OCI-LY1 (cell line): ENCODE data around the gene TPR.

Experiments used
- H2AFZ ChIP-seq: fragments of 200-600 bp; sonication (generic), shearing (Covaris generic); 2 replicates; pipeline ENCODE4 v1.6.0; 2014; ENCODE audit warnings: antibody characterized with exemption, mild to moderate bottlenecking, low read length
- H3F3A ChIP-seq: fragments of 200-600 bp; sonication (generic), shearing (Covaris generic); 2 replicates; pipeline ENCODE4 v1.6.0; 2014; ENCODE audit warnings: mild to moderate bottlenecking, antibody characterized with exemption, low read length, moderate library complexity; ENCODE audit not compliant: insufficient read depth
- H3K27ac ChIP-seq: fragments of 200-600 bp; sonication (generic); 2 replicates; pipeline ENCODE4 v1.5.1; 2014; ENCODE audit warnings: low read length, mixed run types, mild to moderate bottlenecking, low read depth; ENCODE audit not compliant: poor library complexity, severe bottlenecking
- H3K27me3 ChIP-seq: fragments of 200-600 bp; sonication (generic); 2 replicates; pipeline ENCODE4 v1.6.0; 2014; ENCODE audit warnings: antibody characterized with exemption, mild to moderate bottlenecking, low read length, moderate library complexity; ENCODE audit not compliant: insufficient read depth
- H3K36me3 ChIP-seq: fragments of 200-600 bp; sonication (generic); 2 replicates; pipeline ENCODE4 v1.6.1; 2014; ENCODE audit warnings: mild to moderate bottlenecking, antibody characterized with exemption, low read length, moderate library complexity, mixed read lengths; ENCODE audit not compliant: insufficient read depth
- H3K4me1 ChIP-seq: fragments of 200-600 bp; sonication (generic); 2 replicates; pipeline ENCODE4 v1.5.1; 2014; ENCODE audit warnings: mild to moderate bottlenecking, low read length, moderate library complexity; ENCODE audit not compliant: insufficient read depth, severe bottlenecking
- H3K4me2 ChIP-seq: fragments of 200-600 bp; sonication (generic), shearing (Covaris generic); 2 replicates; pipeline ENCODE4 v1.6.1; 2014; ENCODE audit warnings: low read length
- H3K4me3 ChIP-seq: fragments of 200-600 bp; sonication (generic); 2 replicates; pipeline ENCODE4 v1.5.1; 2014; ENCODE audit warnings: low read length, low read depth, mild to moderate bottlenecking, mixed read lengths; ENCODE audit not compliant: poor library complexity, severe bottlenecking
- H3K79me2 ChIP-seq: fragments of 200-600 bp; shearing (Covaris generic); 2 replicates; pipeline ENCODE4 v1.6.1; 2016; ENCODE audit warnings: mixed run types, low read length, mixed read lengths; ENCODE audit not compliant: insufficient read depth
- H3K9ac ChIP-seq: fragments of 200-600 bp; sonication (generic), shearing (Covaris generic); 2 replicates; pipeline ENCODE4 v1.6.1; 2014; ENCODE audit warnings: mild to moderate bottlenecking, low read length, mixed read lengths
- H3K9me2 ChIP-seq: fragments of 200-600 bp; sonication (generic), shearing (Covaris generic); 2 replicates; pipeline ENCODE4 v1.6.1; 2014; ENCODE audit warnings: low read depth, mild to moderate bottlenecking, low read length, mixed read lengths
- H3K9me3 ChIP-seq: fragments of 200-600 bp; shearing (Covaris generic); 2 replicates; pipeline ENCODE4 v1.6.1; 2014; ENCODE audit warnings: low read length, mixed read lengths
- H4K20me1 ChIP-seq: fragments of 200-600 bp; sonication (generic), shearing (Covaris generic); 2 replicates; pipeline ENCODE4 v1.6.0; 2016; ENCODE audit warnings: mild to moderate bottlenecking, low read length; ENCODE audit not compliant: insufficient read depth
- CTCF ChIP-seq: fragments of 200-600 bp; sonication (generic), shearing (Covaris generic); IDR thresholded peaks from 2 replicates; pipeline ENCODE4 v1.5.1; 2017; ENCODE audit warnings: mild to moderate bottlenecking, antibody characterized with exemption, low read length, moderate library complexity, mixed read lengths
- EZH2 ChIP-seq: fragments of 200-600 bp; sonication (generic), shearing (Covaris generic); IDR thresholded peaks from 2 replicates; pipeline ENCODE4 v1.8.0; 2017; ENCODE audit warnings: borderline replicate concordance, mixed run types, mild to moderate bottlenecking, antibody characterized with exemption, low read length, moderate library complexity, mixed read lengths

Gene TPR

GRCh38 chr1:186300056-186300455 lies 75.0 kb downstream of the TPR start:
- H3K4me2 ChIP-seq = no peak overlapping the region
- H4K20me1 ChIP-seq = no peaks in the 10 kb centered on the region
- H3K79me2 ChIP-seq = no peaks in the 10 kb centered on the region
- no peak overlapping the region for H3K9ac ChIP-seq
- H3K9me3 ChIP-seq = no peaks in the 10 kb centered on the region
- H3K4me1 ChIP-seq = no peaks in the 10 kb centered on the region
- H3K27me3 ChIP-seq = no peaks in the 10 kb centered on the region
- no peak for TF ChIP-seq CTCF
- no peak for TF ChIP-seq EZH2
- no peak overlapping the region for H3K4me3 ChIP-seq
- H2AFZ ChIP-seq = no peak overlapping the region
- H3F3A ChIP-seq = no peaks in the 10 kb centered on the region
- H3K27ac ChIP-seq = no peak overlapping the region
- H3K36me3 ChIP-seq = no peaks in the 10 kb centered on the region
- no peaks in the 10 kb centered on the region for H3K9me2 ChIP-seq

GRCh38 chr1:186299570-186299969 lies 75.5 kb downstream of the TPR start:
- Histone ChIP-seq H3K4me1 (no peaks in the 10 kb centered on the region), H3K27me3 (no peaks in the 10 kb centered on the region), H3K4me2 (no peak overlapping the region), H3K9me2 (no peaks in the 10 kb centered on the region), H4K20me1 (no peaks in the 10 kb centered on the region), H3K9ac (no peak overlapping the region), H3K79me2 (no peaks in the 10 kb centered on the region), H3K36me3 (no peaks in the 10 kb centered on the region), H3K9me3 (no peaks in the 10 kb centered on the region), H3K27ac (no peak overlapping the region), H2AFZ (no peak overlapping the region), H3F3A (no peaks in the 10 kb centered on the region), H3K4me3 (no peak overlapping the region)
- TF ChIP-seq EZH2 (no peak), CTCF (no peak)

- Histone ChIP-seq H3F3A (no peaks in the 10 kb centered on the region), H3K4me1 (no peaks in the 10 kb centered on the region), H3K79me2 (no peaks in the 10 kb centered on the region), H2AFZ (no peak overlapping the region), H4K20me1 (no peaks in the 10 kb centered on the region), H3K9me2 (no peaks in the 10 kb centered on the region), H3K9ac (no peak overlapping the region), H3K4me2 (no peak overlapping the region), H3K27ac (no peak overlapping the region), H3K4me3 (no peak overlapping the region), H3K36me3 (no peaks in the 10 kb centered on the region), H3K27me3 (no peaks in the 10 kb centered on the region), H3K9me3 (no peaks in the 10 kb centered on the region)
- no peak for TF ChIP-seq CTCF
- no peak for TF ChIP-seq EZH2
Measured at GRCh38 chr1:186298851-186299250, 76.2 kb downstream of the TPR start.
